AG04449 (cell line): ENCODE measurements around the gene GAK.
A peak's percentile ranks its signal among the peaks of the same experiment; 100 is the strongest.

ENCODE experiments used
- CTCF ChIA-PET: fragments of 350-600 bp; formaldehyde crosslinking; extraction: SDS; loops from one replicate; lab custom pipeline; 2021; ENCODE audit warnings: antibody characterized with exemption; lab: Yijun Ruan, JAX
- POLR2A ChIA-PET: fragments of 400-600, 350-600 bp; formaldehyde crosslinking; extraction: SDS; loops from one replicate; lab custom pipeline; 2020; ENCODE audit warnings: antibody characterized with exemption, inconsistent platforms; lab: Yijun Ruan, JAX
- DNase-seq: peaks from one replicate; pipeline ENCODE4 v3.0.0-alpha.2; 2010; ENCODE audit warnings: low read depth, low spot score
- H3K4me3 ChIP-seq: 2 replicates; pipeline ENCODE4 v1.5.1; 2011; ENCODE audit warnings: low read depth, mild to moderate bottlenecking, control low read depth, low read length
- TF ChIP-seq, protein P1 (sequence below): IDR thresholded peaks from one replicate; pipeline ENCODE4 v1.5.1; 2011; ENCODE audit warnings: mild to moderate bottlenecking, moderate library complexity, low read length, control low read depth, inconsistent platforms; ENCODE audit not compliant: insufficient read depth; ENCODE audit errors: missing control alignments

Gene GAK

DNA sequence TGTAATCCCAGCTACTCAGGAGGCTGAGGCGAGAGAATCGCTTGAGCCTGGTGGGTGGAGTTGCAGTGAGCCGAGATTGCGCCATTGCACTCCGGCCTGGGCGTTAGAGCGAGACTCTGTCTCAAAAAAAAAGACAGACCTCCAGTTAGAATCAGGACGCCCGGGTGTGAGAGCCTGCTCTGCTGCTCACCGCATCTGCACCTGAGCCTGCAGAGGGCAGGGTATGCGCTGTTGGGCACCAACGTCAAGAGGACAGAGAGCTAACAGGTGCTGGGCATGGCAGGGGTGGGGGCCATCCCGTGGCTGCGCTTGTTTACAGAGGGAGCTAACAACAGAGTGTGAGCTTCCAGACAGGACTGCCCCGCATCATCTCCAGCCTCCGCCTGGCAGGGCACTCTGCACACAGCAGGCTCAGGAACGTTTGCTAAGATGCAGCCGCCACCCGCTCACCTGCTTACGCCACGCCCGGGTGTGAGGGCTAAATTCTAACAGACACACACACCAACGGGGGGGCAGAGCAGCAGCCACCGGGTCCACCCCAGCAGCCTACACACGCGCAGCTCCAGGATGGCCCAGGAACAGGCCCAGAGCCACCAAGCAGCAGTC lies 56.2 kb downstream of the GAK start:
- ChIA-PET POLR2A (no interaction called here), CTCF (interaction anchor here (0.8 to 1.2 kb wide), 2 partner anchors 14 to 117 kb away, joined by 3 read pairs; no protein-coding TSS in a partner anchor)
- TF ChIP-seq, protein P1, sequence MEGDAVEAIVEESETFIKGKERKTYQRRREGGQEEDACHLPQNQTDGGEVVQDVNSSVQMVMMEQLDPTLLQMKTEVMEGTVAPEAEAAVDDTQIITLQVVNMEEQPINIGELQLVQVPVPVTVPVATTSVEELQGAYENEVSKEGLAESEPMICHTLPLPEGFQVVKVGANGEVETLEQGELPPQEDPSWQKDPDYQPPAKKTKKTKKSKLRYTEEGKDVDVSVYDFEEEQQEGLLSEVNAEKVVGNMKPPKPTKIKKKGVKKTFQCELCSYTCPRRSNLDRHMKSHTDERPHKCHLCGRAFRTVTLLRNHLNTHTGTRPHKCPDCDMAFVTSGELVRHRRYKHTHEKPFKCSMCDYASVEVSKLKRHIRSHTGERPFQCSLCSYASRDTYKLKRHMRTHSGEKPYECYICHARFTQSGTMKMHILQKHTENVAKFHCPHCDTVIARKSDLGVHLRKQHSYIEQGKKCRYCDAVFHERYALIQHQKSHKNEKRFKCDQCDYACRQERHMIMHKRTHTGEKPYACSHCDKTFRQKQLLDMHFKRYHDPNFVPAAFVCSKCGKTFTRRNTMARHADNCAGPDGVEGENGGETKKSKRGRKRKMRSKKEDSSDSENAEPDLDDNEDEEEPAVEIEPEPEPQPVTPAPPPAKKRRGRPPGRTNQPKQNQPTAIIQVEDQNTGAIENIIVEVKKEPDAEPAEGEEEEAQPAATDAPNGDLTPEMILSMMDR: no peak
- H3K4me3 ChIP-seq: no peak overlapping the region
- DNase-seq: no peak

DNA sequence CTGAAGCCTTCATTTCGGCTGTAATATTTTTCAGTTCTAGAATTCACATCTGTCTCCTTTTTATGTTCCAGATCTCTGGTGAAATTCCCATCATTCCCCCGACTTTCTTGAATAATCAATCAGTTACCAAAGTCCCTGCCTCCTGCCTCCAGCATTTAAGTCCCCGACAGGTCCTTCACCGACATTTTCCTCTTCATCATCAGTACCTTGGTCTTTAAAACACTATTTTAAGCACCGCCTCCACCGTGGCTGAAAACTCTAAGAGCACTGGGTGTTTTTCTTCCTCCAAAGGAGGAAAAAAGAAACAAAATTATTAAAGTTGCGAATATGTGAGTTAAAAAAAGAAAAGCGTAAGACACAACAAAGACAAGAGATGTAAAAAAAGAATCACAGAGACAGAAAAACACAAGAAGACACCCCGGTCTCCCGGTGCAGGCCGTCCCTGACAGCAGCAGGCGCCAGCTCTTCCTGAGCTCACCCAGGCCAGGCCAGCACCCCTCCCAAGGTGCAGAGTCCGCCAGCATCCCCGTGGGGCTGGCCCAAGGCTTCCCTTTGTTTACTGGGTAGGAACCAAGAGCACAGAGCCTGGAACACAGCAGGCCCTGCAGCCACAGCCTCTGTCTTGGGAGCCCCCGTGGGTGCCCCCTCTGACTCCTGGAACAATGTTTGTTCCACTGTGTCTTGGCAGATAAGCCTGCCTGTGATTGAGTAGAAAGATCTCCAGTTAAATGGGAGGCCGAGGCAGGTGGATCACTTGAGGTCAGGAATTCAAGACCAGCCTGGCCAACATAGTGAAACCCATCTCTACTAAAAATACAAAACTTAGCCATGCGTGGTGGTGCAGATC lies 56.9 kb downstream of the GAK start:
- TF ChIP-seq, protein P1: no peak
- ChIA-PET CTCF (interaction anchor here (0.8 to 1.2 kb wide), 2 partner anchors 15 to 117 kb away, joined by 3 read pairs; no protein-coding TSS in a partner anchor), POLR2A (no interaction called here)
- no peak for DNase-seq
- no peak overlapping the region for H3K4me3 ChIP-seq

DNA sequence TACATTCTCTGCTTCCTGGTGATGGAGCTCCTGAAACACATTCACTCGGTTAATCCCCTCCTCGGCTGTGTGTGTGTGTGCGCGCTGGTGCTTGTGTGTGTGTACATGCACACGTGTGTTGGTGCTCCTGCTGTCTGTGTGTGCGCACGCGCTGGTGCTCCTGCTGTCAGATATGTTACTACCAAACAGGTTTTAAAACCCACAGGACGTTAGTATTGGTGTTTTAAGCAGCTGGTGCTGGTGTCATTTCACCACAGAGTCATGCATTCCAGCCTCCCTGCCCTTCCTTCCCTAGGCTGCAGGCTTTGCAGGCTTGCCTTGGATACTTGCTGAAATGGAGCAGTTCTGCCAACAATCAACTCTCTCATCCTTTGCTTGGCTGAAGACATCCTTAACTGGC lies 58.1 kb downstream of the GAK start:
- no peak overlapping the region for H3K4me3 ChIP-seq
- TF ChIP-seq, protein P1: no peak
- peak; percentile 1 for DNase-seq
- POLR2A ChIA-PET: no interaction called here
- CTCF ChIA-PET: interaction anchor here (1.0 kb wide), 1 partner anchor 9 kb away, joined by 3 read pairs; no protein-coding TSS in a partner anchor

DNA sequence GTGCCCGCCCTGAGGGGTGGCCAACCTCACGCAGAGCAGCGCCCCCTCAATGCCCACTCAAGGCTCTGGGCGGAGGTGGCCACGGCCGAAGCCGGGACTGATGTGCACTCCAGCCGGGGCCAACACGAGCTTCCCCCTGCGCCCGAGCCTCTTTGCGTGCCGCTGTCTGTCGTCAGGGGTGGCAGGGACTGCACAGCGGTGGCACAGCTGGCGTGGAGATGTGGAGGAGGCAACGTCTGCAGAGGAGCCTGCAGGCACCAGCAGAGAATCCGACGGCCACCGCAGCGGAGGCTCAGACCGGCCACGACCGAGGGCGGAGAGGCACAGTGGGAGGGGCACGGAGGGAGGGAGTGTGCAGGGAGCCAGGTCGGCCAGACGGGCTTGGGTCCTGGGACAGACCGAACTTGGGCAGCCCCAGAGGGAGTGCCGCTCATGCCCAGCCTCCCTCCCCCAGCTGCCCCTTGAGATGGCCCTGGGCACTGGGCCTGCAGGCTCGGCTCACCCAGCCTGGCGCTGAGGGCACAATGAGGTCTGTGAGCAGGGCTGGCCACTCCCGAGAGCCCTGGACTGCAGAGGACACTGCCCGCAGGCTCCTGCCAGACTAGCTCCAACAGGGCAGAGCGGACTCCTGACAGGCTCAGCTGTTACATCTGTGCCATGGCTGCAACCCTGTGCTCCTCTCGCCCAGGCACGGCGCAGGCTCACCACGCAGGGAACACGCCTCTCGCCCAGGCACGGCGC lies 59.7 kb downstream of the GAK start:
- no peak overlapping the region for H3K4me3 ChIP-seq
- ChIA-PET POLR2A (no interaction called here), CTCF (no interaction called here)
- DNase-seq: no peak
- TF ChIP-seq, protein P1: no peak

DNA sequence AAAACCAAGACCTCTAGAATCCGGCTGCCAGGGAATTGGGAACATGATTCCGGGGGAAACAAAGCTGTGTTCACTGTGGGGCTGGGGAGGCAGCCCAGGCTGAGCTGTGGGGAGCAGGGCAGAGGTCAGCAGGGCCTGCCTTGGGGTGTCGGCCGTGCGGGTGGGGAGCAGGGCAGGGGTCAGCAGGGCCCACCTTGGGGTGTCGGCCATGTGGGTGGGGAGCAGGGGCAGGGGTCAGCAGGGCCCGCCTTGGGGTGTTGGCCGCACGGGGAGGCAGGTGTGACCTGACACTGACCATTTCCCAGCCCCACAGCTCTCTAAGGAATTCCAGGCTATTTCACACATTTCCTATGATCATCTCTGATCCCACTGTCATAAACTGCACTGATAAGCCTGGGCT lies 60.6 kb downstream of the GAK start:
- DNase-seq: no peak
- no peak overlapping the region for H3K4me3 ChIP-seq
- TF ChIP-seq, protein P1: no peak
- CTCF ChIA-PET: no interaction called here
- POLR2A ChIA-PET: no interaction called here
